HPDE6-E6E7 (cell line): ENCODE data around the gene FAM13A.

Experiments
- DNase-seq: peaks from one replicate; pipeline ENCODE4 v3.0.0; 2011; ENCODE audit warnings: missing footprints; ENCODE audit errors: extremely low spot score

FAM13A gene

DNA sequence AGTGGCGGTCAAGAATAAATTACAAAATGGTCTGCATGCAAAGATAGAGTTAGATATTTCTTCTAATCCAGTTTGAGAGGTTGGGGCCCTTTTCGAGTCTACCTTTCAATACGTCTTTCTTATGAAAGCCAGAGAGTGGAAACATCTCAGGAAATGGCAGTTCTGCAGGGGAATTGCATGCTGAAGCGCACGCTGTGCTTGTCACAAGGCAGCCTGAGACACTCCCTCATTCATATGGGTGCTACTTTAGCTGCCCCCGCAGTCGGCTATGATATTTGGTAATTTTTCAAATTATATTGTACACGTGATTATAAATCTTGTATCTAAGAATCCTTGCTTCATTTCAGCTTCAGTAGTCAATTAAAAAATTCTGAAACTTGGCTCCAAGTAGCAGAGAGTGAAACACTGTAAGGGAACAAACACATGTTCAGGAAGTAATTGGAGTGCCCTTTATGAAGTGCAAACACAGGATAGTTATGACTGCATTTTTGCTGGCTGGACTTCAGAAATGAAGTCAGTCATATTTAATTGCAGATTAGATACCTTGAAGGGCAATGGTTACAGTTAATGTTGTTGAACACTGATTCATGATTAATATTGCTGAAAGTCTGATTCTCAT lies 213.8 kb downstream of the FAM13A start:
- no peak for DNase-seq

- DNase-seq, result no peak
Observed at GRCh38 chr4:88841635-88842034, 215.3 kb downstream of the FAM13A start.

GRCh38 chr4:88836216-88836615 lies 220.8 kb downstream of the FAM13A start:
- DNase-seq, result no peak

DNA sequence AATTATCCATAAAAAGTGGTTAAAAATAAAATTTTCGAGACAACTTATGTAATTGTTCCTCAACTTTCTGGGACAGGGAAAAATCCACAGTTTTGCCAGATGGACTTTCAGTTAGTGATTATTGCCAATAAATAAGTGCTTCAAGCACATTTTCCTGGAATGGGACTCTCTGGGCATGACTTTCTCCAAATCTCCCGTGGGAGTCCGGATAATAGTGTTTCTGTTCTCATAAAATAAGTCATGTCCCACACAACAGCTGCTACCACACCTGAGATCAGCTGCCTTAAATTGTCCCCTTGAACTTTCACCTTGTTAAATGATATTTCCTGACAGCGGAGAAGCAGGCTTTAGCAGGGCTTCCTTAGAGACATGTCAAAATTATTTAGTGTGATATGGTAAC lies 226.0 kb downstream of the FAM13A start:
- no peak for DNase-seq

GRCh38 chr4:88830598-88830997 lies 226.4 kb downstream of the FAM13A start:
- DNase-seq, result no peak

DNA sequence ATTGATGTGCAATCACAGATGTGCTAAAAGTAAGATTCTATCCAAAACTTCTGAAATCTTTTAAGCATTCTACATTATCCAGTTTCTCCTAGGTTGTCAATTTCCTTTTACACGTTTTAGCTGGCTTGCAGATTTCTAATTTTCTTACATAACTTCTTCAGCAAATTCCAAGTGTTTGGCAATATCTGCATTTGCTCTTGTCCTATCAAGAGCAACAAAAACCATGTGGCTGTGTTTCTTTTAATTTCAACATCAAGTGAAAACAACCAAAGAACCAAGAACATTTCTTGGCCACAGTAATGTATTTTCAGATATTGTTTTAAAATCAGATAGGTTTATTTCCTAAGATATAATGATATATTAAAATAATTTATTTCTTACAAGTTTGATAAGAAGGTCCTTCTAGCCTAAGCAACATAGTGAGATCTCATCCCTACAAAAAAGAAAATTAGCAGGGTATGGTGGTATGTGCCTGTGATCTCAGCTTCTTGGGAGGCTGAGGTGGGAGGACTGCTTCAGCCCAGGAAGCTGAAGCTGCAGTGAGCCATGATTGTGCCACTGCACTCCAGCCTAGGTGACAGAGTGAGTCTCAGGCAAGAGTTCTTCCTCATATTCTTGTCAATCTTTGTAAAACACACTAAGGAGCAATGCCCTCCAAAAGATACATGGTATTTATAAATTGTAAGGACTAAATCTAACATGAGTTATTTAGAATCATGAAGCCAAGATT lies 228.0 kb downstream of the FAM13A start:
- no peak for DNase-seq

- DNase-seq, result no peak
Observed at GRCh38 chr4:88827442-88827841, 229.5 kb downstream of the FAM13A start.

GRCh38 chr4:88826771-88827170 lies 230.2 kb downstream of the FAM13A start:
- no peak for DNase-seq

GRCh38 chr4:88825931-88826330 lies 231.1 kb downstream of the FAM13A start:
- DNase-seq, result no peak

DNA sequence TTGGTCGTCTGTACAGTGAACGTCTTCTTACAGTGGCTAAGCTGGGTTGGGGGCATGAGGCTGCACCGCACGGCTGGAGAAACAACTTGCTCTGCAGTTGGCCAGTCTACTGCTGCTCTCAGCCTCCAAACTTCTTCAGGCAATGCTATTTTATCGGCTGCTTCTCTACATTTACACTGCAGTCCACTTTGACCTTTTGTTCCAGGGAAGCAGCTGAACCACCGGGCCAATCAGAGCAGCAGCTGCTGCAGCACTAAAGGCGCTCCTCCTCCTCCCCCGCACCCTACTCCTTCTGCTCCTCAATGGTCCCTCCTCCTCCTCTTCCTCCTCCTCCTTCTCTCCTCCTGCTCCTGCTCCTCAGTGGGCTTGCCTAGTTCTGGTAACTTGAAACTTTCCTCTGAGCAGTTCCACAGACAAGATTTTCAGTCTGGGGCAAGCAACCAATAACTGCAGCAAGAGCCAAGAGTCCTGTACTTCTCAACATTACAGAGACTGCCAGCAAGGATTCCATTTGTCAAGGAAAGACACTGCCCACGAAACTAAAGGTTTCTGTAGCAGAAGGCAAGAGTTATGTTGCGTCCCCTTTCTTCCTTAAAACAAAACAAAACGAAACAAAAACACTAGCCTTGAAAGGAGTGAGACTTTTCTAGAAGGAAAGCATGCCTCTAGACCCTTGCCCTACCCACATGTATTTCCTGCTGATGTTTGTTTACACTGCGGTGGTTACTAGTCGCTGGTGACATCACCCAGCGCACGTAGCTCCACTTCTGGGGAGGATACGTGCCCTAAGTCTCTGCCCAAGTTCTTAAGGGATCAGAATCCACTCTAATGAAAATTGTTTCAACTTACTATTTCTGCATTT lies 233.7 kb downstream of the FAM13A start:
- peak; percentile 79 for DNase-seq

GRCh38 chr4:88822034-88822789 lies 234.8 kb downstream of the FAM13A start:
- DNase-seq, result no peak

- no peak for DNase-seq
Observed at GRCh38 chr4:88821522-88821921, 235.5 kb downstream of the FAM13A start.

- DNase-seq, result no peak
Observed at GRCh38 chr4:88820698-88821415, 236.1 kb downstream of the FAM13A start.

DNA sequence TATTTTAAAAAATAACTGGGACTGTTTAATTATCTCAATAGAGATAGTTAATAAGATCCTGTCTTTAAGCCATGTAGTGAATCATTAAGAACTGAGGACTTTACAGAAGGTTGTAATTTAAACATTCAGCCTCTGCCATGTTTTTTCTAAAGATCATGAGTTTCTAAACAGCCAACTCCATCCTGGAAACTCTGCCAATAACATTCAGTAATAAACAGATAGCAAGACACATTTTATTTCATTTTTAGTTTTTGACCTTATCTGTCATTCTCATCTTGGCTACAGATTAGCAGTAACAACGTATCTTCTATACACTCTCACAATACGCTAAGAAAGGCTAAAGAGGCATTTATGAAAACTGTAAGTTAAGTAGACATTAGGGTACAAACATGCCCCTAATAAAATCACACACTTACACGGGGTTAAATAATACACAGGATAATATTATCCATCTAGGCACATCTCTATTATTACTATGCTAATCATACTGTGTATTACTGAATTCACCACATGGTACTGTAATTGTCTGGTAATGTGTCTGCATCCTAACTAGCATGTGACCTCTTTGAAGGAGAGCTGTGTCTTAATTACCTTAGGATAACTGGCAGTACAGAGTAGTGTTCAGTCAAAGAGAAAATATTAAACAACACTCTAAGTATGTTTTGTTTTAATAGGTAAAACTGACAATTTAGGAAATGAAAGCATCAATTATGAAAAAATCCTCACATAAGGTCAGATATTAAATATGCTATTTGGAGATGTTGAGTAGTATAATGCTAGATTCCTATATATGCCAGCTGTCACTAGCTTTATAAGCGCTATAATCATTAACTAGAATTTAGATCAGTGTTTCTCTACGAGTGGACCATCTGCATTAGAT lies 236.9 kb downstream of the FAM13A start:
- no peak for DNase-seq

DNA sequence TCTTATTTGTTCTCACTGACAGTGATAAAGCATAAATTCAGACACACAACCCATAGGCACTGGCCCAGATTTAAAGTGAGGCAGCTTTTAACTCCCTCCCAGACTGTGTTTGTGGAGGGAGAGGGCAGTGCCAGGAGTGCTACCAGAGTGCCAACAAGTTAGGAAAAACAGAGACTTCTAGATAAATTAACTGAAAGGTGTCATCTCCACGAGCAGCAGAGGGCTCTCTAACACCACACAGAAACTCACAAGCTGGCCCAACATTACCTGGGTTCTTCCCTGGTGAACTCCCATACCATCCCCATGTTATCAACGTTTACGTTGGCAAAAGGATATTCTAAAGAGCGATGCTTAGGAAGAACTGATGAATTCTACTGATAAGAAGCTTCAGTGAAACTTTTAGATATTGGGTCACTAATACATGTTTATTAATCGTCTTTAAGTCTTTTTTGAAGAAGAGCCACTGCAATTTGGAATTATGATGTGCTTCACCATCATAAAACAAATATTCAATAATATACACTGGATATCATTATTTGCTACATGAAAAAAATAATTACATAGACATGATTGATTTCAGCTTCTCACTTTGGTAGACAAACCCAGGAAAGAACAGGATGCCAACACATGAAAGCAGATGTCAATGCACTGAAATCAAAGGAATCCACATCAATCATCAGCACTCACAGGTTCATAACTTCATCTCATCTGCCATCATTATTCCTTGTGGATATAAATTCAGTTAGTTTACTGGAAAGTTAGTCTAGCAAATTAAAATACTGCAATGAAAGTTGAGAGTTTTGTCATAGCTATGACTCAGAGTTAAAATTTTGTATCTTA lies 238.1 kb downstream of the FAM13A start:
- peak; percentile 27 for DNase-seq

DNA sequence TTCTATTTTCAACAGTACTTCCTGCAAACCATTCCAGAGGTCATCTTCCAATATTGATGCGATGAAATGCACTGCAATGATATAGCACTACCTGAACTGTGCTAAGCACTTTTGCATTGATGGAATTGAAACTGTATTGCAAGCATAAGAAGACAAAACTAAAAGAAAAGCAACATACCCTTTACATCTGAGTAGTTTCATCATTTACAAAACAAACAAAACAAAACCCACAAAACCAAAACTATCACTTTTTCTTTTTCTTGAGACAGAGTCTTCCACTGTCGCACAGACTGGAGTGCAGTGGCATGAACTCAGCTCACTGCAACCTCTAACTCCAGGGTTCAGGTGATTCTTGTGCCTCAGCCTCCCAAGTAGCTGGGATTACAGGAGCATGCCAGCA lies 239.2 kb downstream of the FAM13A start:
- DNase-seq, result no peak

- no peak for DNase-seq
Observed at GRCh38 chr4:88816360-88816759, 240.6 kb downstream of the FAM13A start.

DNA sequence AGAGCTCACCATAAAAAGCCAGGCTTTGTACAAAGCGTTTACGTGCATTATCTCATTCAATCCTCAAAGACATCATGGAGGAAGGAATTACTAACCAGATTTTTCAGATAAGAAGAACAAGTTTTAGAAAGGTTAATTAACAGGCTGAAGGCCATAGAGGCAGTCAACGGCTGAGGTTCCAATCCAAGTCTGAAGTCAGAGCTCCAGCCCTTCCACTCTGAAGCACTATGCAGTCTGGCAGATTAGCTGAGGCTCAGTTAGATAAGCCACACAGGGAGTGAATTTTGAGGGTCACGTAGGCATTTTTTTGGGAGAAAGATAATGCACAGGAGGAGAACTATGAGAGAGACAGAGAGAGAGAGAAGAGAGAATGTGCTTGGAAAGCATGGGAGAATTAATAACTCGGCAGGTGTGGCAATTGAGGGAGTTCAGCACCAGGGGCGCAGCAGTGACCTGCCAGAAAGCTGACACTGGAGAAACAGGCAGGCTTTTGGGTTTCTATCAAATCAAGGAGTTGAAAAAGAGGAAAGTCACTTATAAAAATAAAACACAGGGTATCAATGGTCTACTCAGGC lies 242.9 kb downstream of the FAM13A start:
- no peak for DNase-seq

DNA sequence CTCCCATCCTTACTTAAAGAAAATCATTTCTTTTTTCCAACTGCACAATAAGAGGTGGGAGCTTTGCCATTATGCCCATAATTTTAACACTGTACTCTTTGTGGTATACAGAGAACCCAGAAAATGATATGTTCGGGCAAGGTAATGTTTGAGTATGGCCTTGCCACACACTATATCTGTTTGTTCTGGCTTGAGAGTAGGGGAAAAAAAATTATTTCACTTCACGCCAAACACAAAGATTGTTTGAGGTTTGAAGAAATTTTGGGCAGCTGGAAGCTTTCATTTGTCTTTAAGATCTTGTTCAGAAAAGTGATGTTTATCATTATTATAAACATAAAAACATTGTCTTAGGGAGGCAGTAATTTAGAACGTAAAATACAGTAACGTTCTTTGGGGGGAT lies 244.0 kb downstream of the FAM13A start:
- no peak for DNase-seq
